GM19193 (cell line): ENCODE measurements around the gene MCFD2.

Experiments used
- POLR2A ChIP-seq: IDR thresholded peaks from 4 replicates; pipeline ENCODE4 v1.6.1; 2011; ENCODE audit not compliant: insufficient read depth, insufficient read length; ENCODE audit errors: extremely low read depth

The MCFD2 gene

DNA sequence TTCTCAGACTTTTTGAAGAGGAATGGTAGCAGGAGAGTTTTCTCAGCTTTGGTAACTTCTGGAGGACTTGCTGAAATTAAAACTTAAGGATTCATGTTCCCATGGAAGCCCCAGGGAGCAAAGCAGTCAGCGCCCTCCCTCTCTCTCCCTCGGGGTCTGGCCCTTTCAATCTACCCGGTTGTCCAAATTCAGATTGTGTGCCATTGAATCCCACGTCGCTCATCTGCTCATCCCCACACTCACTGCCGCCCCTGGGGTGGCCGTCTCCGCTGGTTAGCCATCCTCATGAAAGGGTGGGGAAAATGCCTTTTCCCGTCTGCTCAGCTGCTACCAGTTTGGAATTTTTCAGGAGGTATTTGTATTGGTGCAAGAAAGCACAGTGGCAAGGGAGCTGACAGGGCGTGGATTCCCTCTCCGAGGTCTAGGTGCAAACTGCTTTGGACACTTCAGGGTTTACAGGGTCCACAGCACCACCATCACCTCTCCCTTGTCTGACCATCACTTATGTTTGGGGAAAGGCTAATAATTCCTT lies 27.1 kb downstream of the MCFD2 start:
- TF ChIP-seq POLR2A = no peak

DNA sequence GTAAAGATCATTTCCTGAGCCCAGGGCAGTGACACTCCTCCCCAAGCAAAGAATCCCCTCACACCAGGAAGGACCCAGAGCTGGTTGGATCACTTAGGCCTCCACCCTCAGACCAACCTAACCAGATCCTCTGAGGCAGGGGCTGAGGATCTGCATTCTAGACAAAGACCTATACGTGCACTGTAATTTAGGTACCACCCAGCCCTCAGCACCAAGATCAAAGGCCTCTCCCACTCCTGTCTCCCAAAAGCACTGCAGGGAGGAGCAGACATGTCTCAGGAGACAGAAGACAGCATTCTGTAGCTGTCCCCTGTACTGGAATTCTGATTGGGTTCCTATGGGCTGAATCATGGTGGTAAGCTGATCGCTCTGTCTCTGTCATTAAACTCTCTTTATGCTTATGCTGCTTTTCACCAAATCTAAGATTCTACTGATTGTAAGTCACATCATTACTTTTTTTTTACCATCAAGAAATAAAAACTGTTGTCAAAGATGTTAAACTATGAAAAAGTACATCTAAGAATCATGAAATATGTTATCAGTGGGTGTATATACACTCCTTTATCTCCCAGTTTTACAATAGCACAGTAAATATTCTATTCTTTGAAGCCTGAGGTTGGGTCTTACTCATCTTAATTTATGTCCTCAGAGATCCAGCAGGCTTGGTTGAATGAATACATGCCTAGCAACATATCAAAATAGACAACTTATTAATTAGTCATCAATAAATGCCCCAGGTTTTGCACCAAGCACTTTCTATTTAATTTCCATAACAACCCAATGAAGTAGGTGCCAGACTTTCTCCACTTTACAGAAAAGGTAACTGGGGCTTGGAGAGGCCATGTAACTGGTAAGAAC lies 28.3 kb downstream of the MCFD2 start:
- TF ChIP-seq POLR2A = no peak

- TF ChIP-seq POLR2A = no peak
Measured at GRCh38 chr2:46886268-46887027, 29.2 kb downstream of the MCFD2 start.

GRCh38 chr2:46885376-46885775 lies 30.2 kb downstream of the MCFD2 start:
- TF ChIP-seq POLR2A = no peak

DNA sequence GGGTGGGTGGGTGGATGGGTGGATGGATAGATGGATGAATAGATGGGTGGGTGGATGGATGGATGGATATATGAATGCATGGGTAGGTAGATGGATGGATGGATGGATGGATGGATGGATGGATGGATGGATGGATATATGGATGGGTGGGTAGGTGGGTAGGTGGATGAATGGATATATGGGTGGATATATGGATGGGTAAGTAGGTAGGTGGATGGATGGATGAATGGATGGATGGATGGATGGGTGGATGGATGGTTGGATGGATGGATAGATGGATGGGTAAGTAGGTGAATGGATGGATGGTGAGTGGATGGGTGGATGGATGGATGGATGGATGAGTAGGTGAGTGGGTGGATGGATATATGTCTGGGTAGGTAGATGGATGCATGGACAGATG lies 36.1 kb downstream of the MCFD2 start:
- no peak for TF ChIP-seq POLR2A

GRCh38 chr2:46878886-46879285 lies 36.7 kb downstream of the MCFD2 start:
- no peak for TF ChIP-seq POLR2A

DNA sequence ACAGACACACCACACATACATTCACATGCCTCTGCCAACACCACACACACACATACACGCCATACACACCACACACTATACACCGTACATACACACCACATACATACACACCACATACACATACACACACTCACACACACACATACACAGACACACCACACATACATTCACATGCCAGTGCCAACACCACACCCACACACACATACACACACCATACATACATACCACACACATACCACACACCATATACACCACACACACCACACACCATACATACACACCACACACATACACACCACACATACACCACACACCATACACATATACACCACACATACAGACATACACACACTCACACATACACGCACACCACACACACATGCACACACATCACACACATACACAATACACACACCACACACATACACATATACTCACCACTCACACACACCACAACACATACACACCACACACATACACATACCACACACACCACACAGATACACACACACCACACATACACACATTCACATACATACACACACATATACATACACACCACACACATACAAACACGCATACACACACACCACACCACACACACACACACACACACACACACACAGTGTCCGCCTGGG lies 37.2 kb downstream of the MCFD2 start:
- no peak for TF ChIP-seq POLR2A

GRCh38 chr2:46877619-46878113 lies 37.9 kb downstream of the MCFD2 start:
- no peak for TF ChIP-seq POLR2A

DNA sequence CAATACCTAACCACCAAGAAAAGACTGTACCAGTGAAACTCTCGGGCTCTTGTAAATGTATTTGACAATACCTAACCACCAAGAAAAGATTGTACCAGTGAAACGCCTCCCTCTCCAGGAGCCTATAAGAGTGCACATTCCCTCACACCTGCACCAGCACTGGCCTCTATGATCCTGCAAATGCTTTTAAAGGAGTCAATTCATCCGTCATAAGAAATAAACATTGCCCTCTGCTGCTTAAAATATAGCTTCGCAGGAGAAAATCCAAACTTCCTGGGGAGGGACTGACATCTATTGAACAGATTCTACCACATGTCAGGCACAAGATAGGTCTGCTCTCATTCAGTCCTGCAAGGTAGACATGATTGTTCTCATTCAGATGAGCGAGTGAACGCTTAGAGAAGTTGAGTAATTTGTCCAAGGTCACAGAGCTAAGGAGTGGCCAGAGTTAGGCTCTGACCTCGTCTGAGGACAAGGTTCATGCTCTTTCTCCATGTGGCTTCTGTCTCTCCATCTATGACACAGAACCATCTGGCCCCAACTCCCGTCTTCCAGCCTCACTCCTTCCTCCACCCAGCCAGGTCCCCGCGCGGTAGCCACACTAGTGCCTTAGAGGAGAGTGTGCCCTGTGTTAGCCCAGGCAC lies 38.7 kb downstream of the MCFD2 start:
- no peak for TF ChIP-seq POLR2A

- no peak for TF ChIP-seq POLR2A
Measured at GRCh38 chr2:46875226-46875899, 40.2 kb downstream of the MCFD2 start.

DNA sequence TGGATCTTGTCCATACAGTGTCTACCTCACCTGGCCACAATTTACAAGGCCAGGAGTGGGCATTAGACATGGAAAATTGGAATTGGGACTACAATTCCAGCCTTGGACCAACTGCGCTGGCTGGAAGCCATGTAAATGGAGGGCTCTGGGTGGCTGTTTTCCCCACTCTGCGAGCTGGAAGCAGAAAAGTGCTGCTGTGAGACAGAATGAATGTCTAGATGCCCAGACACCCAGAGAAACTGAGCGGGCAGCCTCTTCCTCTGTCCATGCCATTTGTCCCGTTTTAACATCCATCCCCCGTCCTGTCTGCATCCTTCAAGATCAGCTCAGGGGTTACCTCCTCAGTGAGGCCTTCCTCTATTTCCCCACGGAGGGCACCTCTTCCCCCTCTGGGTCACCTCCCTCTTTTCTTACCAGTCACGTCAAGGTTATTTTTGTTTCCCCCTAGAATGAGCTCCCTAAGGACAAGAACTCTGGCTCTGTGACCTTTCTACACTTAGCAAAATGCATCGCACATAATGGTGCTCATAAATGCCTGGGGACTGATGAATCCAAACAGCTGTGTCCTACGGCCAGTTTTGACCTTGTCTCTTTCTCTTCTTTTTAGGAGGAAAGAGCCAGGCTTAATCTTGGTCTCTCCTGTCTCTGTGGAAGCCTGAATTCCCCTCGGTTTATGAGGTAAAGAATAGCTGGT lies 41.2 kb downstream of the MCFD2 start:
- no peak for TF ChIP-seq POLR2A

- no peak for TF ChIP-seq POLR2A
Measured at GRCh38 chr2:46873604-46874068, 42.0 kb downstream of the MCFD2 start.

DNA sequence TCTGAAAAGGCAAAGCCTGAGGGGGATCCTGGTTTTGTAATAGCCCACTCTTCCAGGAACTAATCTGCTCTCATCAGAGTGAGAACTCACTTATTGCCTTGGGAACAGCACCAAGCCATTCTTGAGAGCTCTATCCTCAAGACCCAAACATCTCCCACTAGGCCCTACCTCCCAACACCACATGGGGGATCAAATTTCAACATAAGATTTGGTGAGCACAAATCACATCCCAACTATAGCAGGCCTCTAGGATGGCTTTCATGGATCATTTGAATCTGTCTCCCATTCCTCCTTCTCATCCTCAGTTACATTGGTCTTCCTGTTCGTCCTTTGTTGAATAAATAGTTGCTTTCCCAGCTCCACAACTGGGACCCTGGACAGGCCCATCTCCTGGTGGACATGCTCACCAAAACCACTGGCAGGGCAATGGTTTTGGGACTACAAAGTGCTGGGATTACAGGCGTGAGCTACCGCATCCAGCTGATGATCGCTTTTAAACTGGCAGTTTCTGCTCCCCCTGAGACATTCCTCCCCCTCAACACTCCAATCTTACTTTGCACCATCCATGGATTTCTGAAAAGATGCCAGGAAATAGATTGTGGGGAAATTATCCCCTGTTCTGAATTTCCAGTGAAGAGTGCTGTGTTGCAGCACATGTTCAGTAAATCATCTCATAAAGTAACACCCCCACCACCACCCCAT lies 42.6 kb downstream of the MCFD2 start:
- TF ChIP-seq POLR2A = no peak
